SK-N-SH (cell line): ENCODE results near the gene VWF. TPM values are rescaled to one million over a fixed set of nuclear protein-coding genes. Genes with fewer than 3 reads are reported as not detected.
"Not testable (repeated sequence)": the region's sequence is repeated elsewhere in the genome, so short reads cannot be mapped to it uniquely, and the experiment has no call there.

Experiments used
- CTCF ChIA-PET: fragments of 300-600, 350-600 bp; formaldehyde crosslinking; extraction: SDS; loops from one replicate; lab custom pipeline; 2021; lab: Yijun Ruan, JAX
- POLR2A ChIA-PET: fragments of 350-600 bp; sonication (Branson Sonifier 250); formaldehyde crosslinking; extraction: SDS; loops from one replicate; lab custom pipeline; 2020; ENCODE audit warnings: antibody characterized with exemption, inconsistent platforms; lab: Yijun Ruan, JAX
- DNase-seq: peaks from one replicate; pipeline ENCODE4 v3.0.0; 2012
- H2AFZ ChIP-seq: fragments of 200-600 bp; sonication (generic); 2 replicates; pipeline ENCODE4 v1.8.1; 2016; ENCODE audit warnings: antibody characterized with exemption, mild to moderate bottlenecking, low read depth
- H3F3A ChIP-seq: fragments of 200-600 bp; sonication (generic); replicated peaks from 2 replicates; pipeline ENCODE3; 2016; ENCODE audit warnings: antibody characterized with exemption, mild to moderate bottlenecking; ENCODE audit not compliant: insufficient read depth
- H3K27ac ChIP-seq, 2 experiments: fragments of 200-500 bp in 1 of 2; fragments of 200-600 bp in 1 of 2; sonication (Bioruptor generic) in 1 of 2; sonication (generic), shearing (Covaris generic) in 1 of 2; 2 replicates each; pipeline versions ENCODE4 v1.5.1 to v1.6.1; 2014 to 2016; ENCODE audit warnings: low read depth in 2 of 2, inconsistent platforms in 1 of 2, low read length in 1 of 2, mild to moderate bottlenecking in 1 of 2, mixed read lengths in 1 of 2
- H3K27me3 ChIP-seq: fragments of 200-600 bp; sonication (generic), shearing (Covaris generic); 2 replicates; pipeline ENCODE4 v1.6.1; 2016; ENCODE audit warnings: mixed run types; ENCODE audit not compliant: insufficient read depth
- H3K36me3 ChIP-seq, 2 experiments: fragments of 200-500 bp in 1 of 2; fragments of 200-600 bp in 1 of 2; sonication (Bioruptor generic) in 1 of 2; sonication (generic) in 1 of 2; replicated peaks in 1 of 2; 2 replicates each; pipeline versions ENCODE3 to v1.5.1; 2014 to 2016; ENCODE audit warnings: low read length in 1 of 2, mild to moderate bottlenecking in 1 of 2; ENCODE audit not compliant: insufficient read depth in 2 of 2, control insufficient read depth in 1 of 2
- H3K4me1 ChIP-seq, 2 experiments: fragments of 200-500 bp in 1 of 2; fragments of 200-600 bp in 1 of 2; sonication (Bioruptor generic) in 1 of 2; sonication (generic), shearing (Covaris generic) in 1 of 2; 2 replicates each; pipeline versions ENCODE4 v1.5.1 to v1.6.1; 2014 to 2016; ENCODE audit warnings: low read depth in 1 of 2, low read length in 1 of 2, mixed run types in 1 of 2; ENCODE audit not compliant: insufficient read depth in 2 of 2, control insufficient read depth in 1 of 2
- H3K4me2 ChIP-seq: fragments of 200-600 bp; sonication (generic), shearing (Covaris generic); 2 replicates; pipeline ENCODE4 v1.6.1; 2017; ENCODE audit warnings: mixed run types
- H3K4me3 ChIP-seq, 2 experiments: fragments of 200-500 bp in 1 of 2; fragments of 200-600 bp in 1 of 2; sonication (Bioruptor generic) in 1 of 2; sonication (generic), shearing (Covaris generic) in 1 of 2; 2 replicates each; pipeline versions ENCODE4 v1.5.1 to v1.8.1; 2014 to 2016; ENCODE audit warnings: low read depth in 2 of 2, inconsistent platforms in 1 of 2, low read length in 1 of 2, mild to moderate bottlenecking in 1 of 2, mixed read lengths in 1 of 2, moderate library complexity in 1 of 2
- H3K79me2 ChIP-seq: fragments of 200-600 bp; sonication (generic); 2 replicates; pipeline ENCODE4 v1.8.1; 2017; ENCODE audit warnings: mild to moderate bottlenecking; ENCODE audit not compliant: insufficient read depth
- H3K9ac ChIP-seq: fragments of 200-600 bp; sonication (generic); 2 replicates; pipeline ENCODE4 v1.6.1; 2017; ENCODE audit warnings: mixed run types
- H3K9me2 ChIP-seq: fragments of 200-600 bp; sonication (generic); 2 replicates; pipeline ENCODE4 v1.6.1; 2017; ENCODE audit warnings: mixed run types
- H3K9me3 ChIP-seq: fragments of 200-600 bp; sonication (generic); 2 replicates; pipeline ENCODE4 v1.6.1; 2017; ENCODE audit warnings: mixed run types, mild to moderate bottlenecking, moderate library complexity
- H4K20me1 ChIP-seq: fragments of 200-600 bp; sonication (generic); 2 replicates; pipeline ENCODE4 v1.6.1; 2017; ENCODE audit warnings: mild to moderate bottlenecking, mixed run types; ENCODE audit not compliant: insufficient read depth
- EZH2phosphoT487 ChIP-seq: fragments of 200-600 bp; sonication (generic); IDR thresholded peaks from 2 replicates; pipeline ENCODE4 v1.6.1; 2017; ENCODE audit warnings: low read depth, mixed run types, mild to moderate bottlenecking, antibody characterized with exemption, moderate library complexity, borderline replicate concordance
- FOXJ3 ChIP-seq: sonication (generic); formaldehyde crosslinking; IDR thresholded peaks from 2 replicates; pipeline ENCODE4 v1.5.1; 2020; ENCODE audit warnings: mild to moderate bottlenecking, missing genetic modification reagents
- FOXM1 ChIP-seq: IDR thresholded peaks from 2 replicates; pipeline ENCODE4 v1.4.0; 2012; ENCODE audit warnings: low read depth, mild to moderate bottlenecking
- NFIC ChIP-seq: IDR thresholded peaks from 2 replicates; pipeline ENCODE4 v1.4.0; 2012; ENCODE audit warnings: borderline replicate concordance
- NRF1 ChIP-seq: IDR thresholded peaks from 2 replicates; pipeline ENCODE4 v1.6.1; 2012; ENCODE audit warnings: low read depth, mild to moderate bottlenecking, low read length
- RCOR1 ChIP-seq: fragments of 150-350 bp; IDR thresholded peaks from 2 replicates; pipeline ENCODE4 v1.6.1; 2017; ENCODE audit warnings: antibody characterized with exemption, low read length
- SMC3 ChIP-seq: IDR thresholded peaks from 2 replicates; pipeline ENCODE4 v1.6.1; 2012; ENCODE audit warnings: low read depth, low read length, improper control_type of control experiment
- TAF1 ChIP-seq: IDR thresholded peaks from 2 replicates; pipeline ENCODE4 v1.6.1; 2012; ENCODE audit warnings: low read depth, mild to moderate bottlenecking, low read length, moderate library complexity, borderline replicate concordance
- WGBS: methylation state at CpG from one replicate; pipeline ENCODE4 v1.1.6; 2017; ENCODE audit warnings: low lambda C conversion rate; 5-methylcytosine and 5-hydroxymethylcytosine counted together
- polyA plus RNA-seq, 3 experiments: library from polyadenylated mRNA; depleted of rRNA; stranded (reverse); fragments of >200 nt; gene quantifications; 2 replicates each; pipeline ENCODE4 v1.2.3, GENCODE V29; 2012
- TF ChIP-seq, protein P1 (sequence below): fragments of 150-350 bp; IDR thresholded peaks from 2 replicates; pipeline ENCODE4 v1.6.1; 2016; ENCODE audit warnings: mild to moderate bottlenecking, low read depth, low read length
- TF ChIP-seq, protein P2 (sequence below): fragments of 150-350 bp; IDR thresholded peaks from 2 replicates; pipeline ENCODE4 v1.6.1; 2017; ENCODE audit warnings: antibody characterized with exemption, low read length, low read depth, borderline replicate concordance
- TF ChIP-seq, protein P3 (sequence below): IDR thresholded peaks from 2 replicates; pipeline ENCODE4; 2012
- TF ChIP-seq, protein P4 (sequence below): IDR thresholded peaks from 2 replicates; pipeline ENCODE4 v1.6.1; 2012; ENCODE audit warnings: mild to moderate bottlenecking, low read depth, low read length, moderate library complexity
- TF ChIP-seq, protein P5 (sequence below): IDR thresholded peaks from 2 replicates; pipeline ENCODE4 v1.4.0; 2012; ENCODE audit warnings: low read depth, borderline replicate concordance

The VWF gene
- polyA plus RNA-seq, 1 of the 3 experiments (the other 2 are of a cell fraction) = 0.12 TPM

DNA sequence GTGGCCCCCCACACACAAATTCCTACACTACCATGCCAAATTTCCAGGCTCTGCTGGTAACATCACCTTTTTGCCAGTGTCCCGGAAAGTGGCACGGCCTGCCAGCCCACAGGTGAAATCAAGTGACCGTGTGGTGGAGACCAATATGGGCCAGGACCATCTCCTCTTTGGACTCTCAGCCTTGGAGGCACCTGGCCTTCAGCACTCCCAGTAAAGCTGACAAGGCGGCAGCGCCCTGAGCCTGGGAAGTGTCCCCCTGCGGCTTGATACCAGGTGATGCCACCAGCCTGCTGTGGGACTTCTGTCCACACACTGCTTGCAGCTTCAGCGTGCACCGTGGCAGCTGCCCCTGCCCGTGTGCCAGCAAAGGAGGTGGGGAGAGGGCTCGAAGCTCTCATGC is 104.0 kb downstream of the VWF start:
- H3K27me3 ChIP-seq, H4K20me1 ChIP-seq, H2AFZ ChIP-seq, H3K9me2 ChIP-seq, H3K9ac ChIP-seq, H3K36me3 ChIP-seq, H3K79me2 ChIP-seq, DNase-seq, H3K9me3 ChIP-seq, H3F3A ChIP-seq, H3K4me2 ChIP-seq, H3K4me1 ChIP-seq, H3K4me3 ChIP-seq, H3K27ac ChIP-seq, POLR2A ChIA-PET: not testable (repeated sequence)
- 50% methylated on average over 3 of the region's 10 CpGs for WGBS
- CTCF ChIA-PET = interaction anchor here (1.0 to 1.6 kb wide), 2 partner anchors 19 to 32 kb away, joined by 3 read pairs; no protein-coding TSS in a partner anchor

DNA sequence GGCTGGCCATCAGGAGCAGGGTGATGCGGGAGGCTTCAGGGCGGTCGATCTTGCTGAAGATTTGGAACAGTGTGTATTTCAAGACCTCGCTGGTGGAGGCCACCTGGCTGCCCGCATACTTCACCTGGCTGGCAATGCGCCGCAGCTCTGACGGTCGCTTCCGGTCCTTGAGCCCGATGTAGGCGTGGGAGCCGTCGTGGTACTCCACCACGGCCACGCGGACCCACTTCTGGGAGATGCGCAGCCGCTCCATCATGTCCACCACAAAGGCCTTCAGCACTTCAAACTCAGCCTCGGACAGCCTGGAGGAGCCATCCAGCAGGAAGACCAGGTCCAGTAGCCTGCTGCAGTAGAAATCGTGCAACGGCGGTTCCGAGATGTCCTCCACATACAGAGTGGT is 105.2 kb downstream of the VWF start:
- H3K4me1 ChIP-seq, H3K9me2 ChIP-seq, DNase-seq, H3K4me2 ChIP-seq, H3F3A ChIP-seq, H3K27me3 ChIP-seq, H3K27ac ChIP-seq, H3K36me3 ChIP-seq, H3K4me3 ChIP-seq, POLR2A ChIA-PET, H2AFZ ChIP-seq, CTCF ChIA-PET, H4K20me1 ChIP-seq, H3K79me2 ChIP-seq, H3K9me3 ChIP-seq, H3K9ac ChIP-seq: not testable (repeated sequence)
- WGBS = 90% methylated on average over 15 of the region's 24 CpGs

DNA sequence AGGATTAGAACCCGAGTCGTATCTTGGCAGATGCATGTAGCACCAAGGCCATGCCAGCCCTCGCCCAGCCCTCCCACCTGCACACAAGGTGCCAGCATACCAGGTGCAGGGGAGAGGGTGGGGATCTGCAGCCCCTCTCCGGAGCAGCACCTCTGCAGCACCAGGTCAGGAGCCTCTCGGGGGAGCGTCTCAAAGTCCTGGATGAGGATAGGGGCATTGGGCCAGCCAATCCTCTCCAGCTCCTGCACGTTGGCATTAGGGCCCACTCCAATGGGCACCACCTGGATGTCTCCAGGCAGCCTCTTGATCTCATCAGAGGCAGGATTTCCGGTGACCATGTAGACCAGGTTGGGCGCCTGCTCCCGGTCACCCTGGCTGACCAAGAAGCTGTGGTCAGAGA is 106.2 kb downstream of the VWF start:
- no peak overlapping the region for H3K9ac ChIP-seq
- H4K20me1 ChIP-seq = no peaks in the 10 kb centered on the region
- H2AFZ ChIP-seq = no peak overlapping the region
- ChIA-PET CTCF (no interaction called here), POLR2A (no interaction called here)
- no peak overlapping the region for H3K4me2 ChIP-seq
- no peaks in the 10 kb centered on the region for H3K9me2 ChIP-seq
- no peaks in the 10 kb centered on the region for H3K9me3 ChIP-seq
- H3F3A ChIP-seq = no peaks in the 10 kb centered on the region
- H3K27ac ChIP-seq = no peak overlapping the region
- H3K79me2 ChIP-seq = no peaks in the 10 kb centered on the region
- 62% methylated on average over 5 of the region's 10 CpGs for WGBS
- no peak overlapping the region for H3K4me3 ChIP-seq
- H3K36me3 ChIP-seq = no peaks in the 10 kb centered on the region
- DNase-seq = no peak
- peaks cover 5% of the 10 kb centered on the region; the same call in 1 of the 2 replicates for H3K27me3 ChIP-seq
- H3K4me1 ChIP-seq = no peaks in the 10 kb centered on the region
- TF ChIP-seq TAF1 = no peak
- no peak for TF ChIP-seq NFIC
- no peak for TF ChIP-seq RCOR1
- TF ChIP-seq, protein P1, sequence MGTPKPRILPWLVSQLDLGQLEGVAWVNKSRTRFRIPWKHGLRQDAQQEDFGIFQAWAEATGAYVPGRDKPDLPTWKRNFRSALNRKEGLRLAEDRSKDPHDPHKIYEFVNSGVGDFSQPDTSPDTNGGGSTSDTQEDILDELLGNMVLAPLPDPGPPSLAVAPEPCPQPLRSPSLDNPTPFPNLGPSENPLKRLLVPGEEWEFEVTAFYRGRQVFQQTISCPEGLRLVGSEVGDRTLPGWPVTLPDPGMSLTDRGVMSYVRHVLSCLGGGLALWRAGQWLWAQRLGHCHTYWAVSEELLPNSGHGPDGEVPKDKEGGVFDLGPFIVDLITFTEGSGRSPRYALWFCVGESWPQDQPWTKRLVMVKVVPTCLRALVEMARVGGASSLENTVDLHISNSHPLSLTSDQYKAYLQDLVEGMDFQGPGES = no peak
- TF ChIP-seq SMC3 = no peak
- TF ChIP-seq NRF1 = no peak
- TF ChIP-seq, protein P2, sequence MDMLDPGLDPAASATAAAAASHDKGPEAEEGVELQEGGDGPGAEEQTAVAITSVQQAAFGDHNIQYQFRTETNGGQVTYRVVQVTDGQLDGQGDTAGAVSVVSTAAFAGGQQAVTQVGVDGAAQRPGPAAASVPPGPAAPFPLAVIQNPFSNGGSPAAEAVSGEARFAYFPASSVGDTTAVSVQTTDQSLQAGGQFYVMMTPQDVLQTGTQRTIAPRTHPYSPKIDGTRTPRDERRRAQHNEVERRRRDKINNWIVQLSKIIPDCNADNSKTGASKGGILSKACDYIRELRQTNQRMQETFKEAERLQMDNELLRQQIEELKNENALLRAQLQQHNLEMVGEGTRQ = no peak
- no peak for TF ChIP-seq EZH2phosphoT487
- no peak for TF ChIP-seq FOXJ3 (CRISPR knock-in tag)
- TF ChIP-seq, protein P3, sequence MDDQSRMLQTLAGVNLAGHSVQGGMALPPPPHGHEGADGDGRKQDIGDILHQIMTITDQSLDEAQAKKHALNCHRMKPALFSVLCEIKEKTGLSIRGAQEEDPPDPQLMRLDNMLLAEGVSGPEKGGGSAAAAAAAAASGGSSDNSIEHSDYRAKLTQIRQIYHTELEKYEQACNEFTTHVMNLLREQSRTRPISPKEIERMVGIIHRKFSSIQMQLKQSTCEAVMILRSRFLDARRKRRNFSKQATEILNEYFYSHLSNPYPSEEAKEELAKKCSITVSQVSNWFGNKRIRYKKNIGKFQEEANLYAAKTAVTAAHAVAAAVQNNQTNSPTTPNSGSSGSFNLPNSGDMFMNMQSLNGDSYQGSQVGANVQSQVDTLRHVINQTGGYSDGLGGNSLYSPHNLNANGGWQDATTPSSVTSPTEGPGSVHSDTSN = no peak
- TF ChIP-seq, protein P4, sequence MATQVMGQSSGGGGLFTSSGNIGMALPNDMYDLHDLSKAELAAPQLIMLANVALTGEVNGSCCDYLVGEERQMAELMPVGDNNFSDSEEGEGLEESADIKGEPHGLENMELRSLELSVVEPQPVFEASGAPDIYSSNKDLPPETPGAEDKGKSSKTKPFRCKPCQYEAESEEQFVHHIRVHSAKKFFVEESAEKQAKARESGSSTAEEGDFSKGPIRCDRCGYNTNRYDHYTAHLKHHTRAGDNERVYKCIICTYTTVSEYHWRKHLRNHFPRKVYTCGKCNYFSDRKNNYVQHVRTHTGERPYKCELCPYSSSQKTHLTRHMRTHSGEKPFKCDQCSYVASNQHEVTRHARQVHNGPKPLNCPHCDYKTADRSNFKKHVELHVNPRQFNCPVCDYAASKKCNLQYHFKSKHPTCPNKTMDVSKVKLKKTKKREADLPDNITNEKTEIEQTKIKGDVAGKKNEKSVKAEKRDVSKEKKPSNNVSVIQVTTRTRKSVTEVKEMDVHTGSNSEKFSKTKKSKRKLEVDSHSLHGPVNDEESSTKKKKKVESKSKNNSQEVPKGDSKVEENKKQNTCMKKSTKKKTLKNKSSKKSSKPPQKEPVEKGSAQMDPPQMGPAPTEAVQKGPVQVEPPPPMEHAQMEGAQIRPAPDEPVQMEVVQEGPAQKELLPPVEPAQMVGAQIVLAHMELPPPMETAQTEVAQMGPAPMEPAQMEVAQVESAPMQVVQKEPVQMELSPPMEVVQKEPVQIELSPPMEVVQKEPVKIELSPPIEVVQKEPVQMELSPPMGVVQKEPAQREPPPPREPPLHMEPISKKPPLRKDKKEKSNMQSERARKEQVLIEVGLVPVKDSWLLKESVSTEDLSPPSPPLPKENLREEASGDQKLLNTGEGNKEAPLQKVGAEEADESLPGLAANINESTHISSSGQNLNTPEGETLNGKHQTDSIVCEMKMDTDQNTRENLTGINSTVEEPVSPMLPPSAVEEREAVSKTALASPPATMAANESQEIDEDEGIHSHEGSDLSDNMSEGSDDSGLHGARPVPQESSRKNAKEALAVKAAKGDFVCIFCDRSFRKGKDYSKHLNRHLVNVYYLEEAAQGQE = no peak
- TF ChIP-seq FOXM1 = no peak
- TF ChIP-seq, protein P5, sequence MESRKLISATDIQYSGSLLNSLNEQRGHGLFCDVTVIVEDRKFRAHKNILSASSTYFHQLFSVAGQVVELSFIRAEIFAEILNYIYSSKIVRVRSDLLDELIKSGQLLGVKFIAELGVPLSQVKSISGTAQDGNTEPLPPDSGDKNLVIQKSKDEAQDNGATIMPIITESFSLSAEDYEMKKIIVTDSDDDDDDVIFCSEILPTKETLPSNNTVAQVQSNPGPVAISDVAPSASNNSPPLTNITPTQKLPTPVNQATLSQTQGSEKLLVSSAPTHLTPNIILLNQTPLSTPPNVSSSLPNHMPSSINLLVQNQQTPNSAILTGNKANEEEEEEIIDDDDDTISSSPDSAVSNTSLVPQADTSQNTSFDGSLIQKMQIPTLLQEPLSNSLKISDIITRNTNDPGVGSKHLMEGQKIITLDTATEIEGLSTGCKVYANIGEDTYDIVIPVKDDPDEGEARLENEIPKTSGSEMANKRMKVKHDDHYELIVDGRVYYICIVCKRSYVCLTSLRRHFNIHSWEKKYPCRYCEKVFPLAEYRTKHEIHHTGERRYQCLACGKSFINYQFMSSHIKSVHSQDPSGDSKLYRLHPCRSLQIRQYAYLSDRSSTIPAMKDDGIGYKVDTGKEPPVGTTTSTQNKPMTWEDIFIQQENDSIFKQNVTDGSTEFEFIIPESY = no peak
